Endothelial cell of umbilical vein (primary cell): ENCODE measurements around the gene KIAA1191.

Source experiments
- CTCF ChIP-seq, 2 donors: IDR thresholded peaks; 1 replicate in 1 of 2; 2 replicates in 1 of 2; pipeline ENCODE4 v1.5.1; 2011; ENCODE audit warnings: low read length in 2 of 2, mild to moderate bottlenecking in 2 of 2, moderate library complexity in 2 of 2, control low read depth in 1 of 2, inconsistent platforms in 1 of 2, low read depth in 1 of 2; ENCODE audit not compliant: insufficient read depth in 1 of 2; ENCODE audit errors: extremely low read depth in 1 of 2
- FOS ChIP-seq: IDR thresholded peaks from 2 replicates; pipeline ENCODE4 v1.6.1; 2011; ENCODE audit warnings: mild to moderate bottlenecking, low read length, moderate library complexity, borderline replicate concordance; ENCODE audit not compliant: insufficient read depth
- GATA2 ChIP-seq: IDR thresholded peaks from 2 replicates; pipeline ENCODE4 v1.7.0; 2011; ENCODE audit warnings: low read depth, mild to moderate bottlenecking, moderate library complexity, mixed read lengths, low read length; ENCODE audit not compliant: insufficient read length, insufficient read depth
- POLR2A ChIP-seq: IDR thresholded peaks from 2 replicates; pipeline ENCODE4 v1.6.1; 2012; ENCODE audit warnings: low read depth, mild to moderate bottlenecking, control low read depth, low read length

- no peak for TF ChIP-seq CTCF (IDR thresholded peaks at IDR 0.05; ENCODE audit: extremely low read depth in 1 of 2, insufficient read depth in 1 of 2, low read depth in 1 of 2, low read length in 2 of 2)
- no peak for TF ChIP-seq POLR2A
- TF ChIP-seq GATA2, result no peak
- TF ChIP-seq FOS, result no peak
These were observed 23.4 kb upstream of the KIAA1191 start for GRCh38 chr5:176384991-176385390.
